Measurements from ENCODE around the gene CENPP. TPM values are rescaled to one million over a fixed set of nuclear protein-coding genes. Genes with fewer than 3 reads are reported as not detected.
A peak's percentile ranks its signal among the peaks of the same experiment; 100 is the strongest.

Gene CENPP
- polyA plus RNA-seq (2011; rRNA removed), result 13.4 and 15.5 TPM in 2 replicates
- 2.8 and 3.4 TPM in 2 replicates for polyA plus RNA-seq (2012; cell fraction: cytosol; rRNA removed)
- polyA plus RNA-seq (2012; cell fraction: nucleus; rRNA removed), result 3.5 and 3.9 TPM in 2 replicates
- 5.5 to 7.2 TPM (median 7.2 TPM) in 3 replicates for polyA plus RNA-seq (2017; fragmentation: RNase III; extraction: RNeasy Plus Mini Kit Qiagen cat#74134 plus additional on column Dnase treatment)
- 2.9 and 3.8 TPM in 2 replicates for polyA minus RNA-seq (2011; rRNA and poly(A)+ RNA removed)

DNA sequence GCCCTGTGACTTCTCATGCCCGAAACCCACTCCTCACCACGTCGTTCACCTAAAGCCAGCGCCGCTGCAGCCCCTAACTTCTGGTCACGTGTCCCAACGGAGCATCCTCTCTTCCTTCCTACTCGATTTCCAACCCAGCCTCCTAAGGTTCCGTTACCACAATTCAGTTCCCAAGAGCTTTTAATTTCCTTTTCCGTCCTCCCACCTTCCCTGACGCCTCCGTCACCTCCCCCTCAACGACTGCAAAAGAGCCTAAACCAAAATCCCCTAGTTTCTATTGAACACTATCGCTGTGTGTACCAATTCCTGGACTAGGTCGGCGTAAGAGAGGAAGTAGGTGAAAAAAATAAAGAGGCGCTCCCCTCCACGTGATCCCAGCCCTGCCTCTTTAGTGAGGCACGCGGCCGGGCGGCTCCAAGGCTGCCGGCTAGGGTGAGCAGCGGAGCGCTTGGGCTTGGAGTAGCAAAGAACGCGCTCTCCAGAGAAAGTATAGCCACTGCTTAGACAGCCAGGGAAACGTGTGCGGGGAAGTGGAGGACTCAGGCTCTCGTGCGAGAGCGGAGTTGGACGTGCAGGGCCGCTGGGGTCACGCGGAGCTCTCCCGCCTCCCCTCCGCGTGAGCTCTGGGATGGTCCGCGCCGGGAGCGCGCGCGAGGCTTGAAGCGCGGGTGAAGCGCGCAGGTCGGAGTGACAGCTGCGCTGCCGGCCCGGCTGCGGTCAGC lies at the start of gene CENPP, which contains the start of gene NOL8:
TSS of gene CENPP (plus strand) at position 685 of the 722 bp plus-strand sequence.
TSS of gene NOL8 (minus strand) at position 82 of the 722 bp plus-strand sequence. CDS start 1,189 bp downstream, outside the sequence.
- FAIRE-seq (no peak), ATAC-seq (peak; percentile 96), DNase-seq (ENCODE audit: low read depth in 1 of 2, low spot score in 1 of 2) (peak; percentile 89 to 91)
- Histone ChIP-seq H3K4me1 (peaks cover 17% of the 10 kb centered on the region), H3K27ac (peak within 1 kb of the TSS; percentile 98 to 99), H3K4me3 (peak within 1 kb of the TSS; percentile 60), H3K4me2 (peak within 1 kb of the TSS; percentile 92), H3K9me3 (no peaks in the 10 kb centered on the region)
- TF ChIP-seq RFX5 (IDR thresholded peaks at IDR 0.05), result no peak
- TF ChIP-seq TFCP2L1 (CRISPR knock-in tag; IDR thresholded peaks at IDR 0.05), result peak; percentile 43; the same call in 1 of the 2 replicates
- TF ChIP-seq ZSCAN20 (CRISPR knock-in tag; IDR thresholded peaks at IDR 0.05), result no peak
- no peak for TF ChIP-seq FOSL2 (IDR thresholded peaks at IDR 0.05)
- no peak for TF ChIP-seq FOSL2 (CRISPR knock-in tag; IDR thresholded peaks at IDR 0.05)
- peak; percentile 97 for TF ChIP-seq NPAS2 (CRISPR knock-in tag; IDR thresholded peaks at IDR 0.05; ENCODE audit: borderline replicate concordance)
- TF ChIP-seq, protein P1, sequence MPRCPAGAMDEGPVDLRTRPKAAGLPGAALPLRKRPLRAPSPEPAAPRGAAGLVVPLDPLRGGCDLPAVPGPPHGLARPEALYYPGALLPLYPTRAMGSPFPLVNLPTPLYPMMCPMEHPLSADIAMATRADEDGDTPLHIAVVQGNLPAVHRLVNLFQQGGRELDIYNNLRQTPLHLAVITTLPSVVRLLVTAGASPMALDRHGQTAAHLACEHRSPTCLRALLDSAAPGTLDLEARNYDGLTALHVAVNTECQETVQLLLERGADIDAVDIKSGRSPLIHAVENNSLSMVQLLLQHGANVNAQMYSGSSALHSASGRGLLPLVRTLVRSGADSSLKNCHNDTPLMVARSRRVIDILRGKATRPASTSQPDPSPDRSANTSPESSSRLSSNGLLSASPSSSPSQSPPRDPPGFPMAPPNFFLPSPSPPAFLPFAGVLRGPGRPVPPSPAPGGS (IDR thresholded peaks at IDR 0.05), result peak; percentile 84; the same call in 2 of the 3 replicates
- TF ChIP-seq JUN (IDR thresholded peaks at IDR 0.05), result peak; percentile 88 to 90
- TF ChIP-seq HDAC2 (IDR thresholded peaks at IDR 0.05), result peak; percentile 59
- TF ChIP-seq CHD2 (IDR thresholded peaks at IDR 0.05; ENCODE audit: low read length, partially characterized antibody), result peak; percentile 17
- TF ChIP-seq, protein P2, sequence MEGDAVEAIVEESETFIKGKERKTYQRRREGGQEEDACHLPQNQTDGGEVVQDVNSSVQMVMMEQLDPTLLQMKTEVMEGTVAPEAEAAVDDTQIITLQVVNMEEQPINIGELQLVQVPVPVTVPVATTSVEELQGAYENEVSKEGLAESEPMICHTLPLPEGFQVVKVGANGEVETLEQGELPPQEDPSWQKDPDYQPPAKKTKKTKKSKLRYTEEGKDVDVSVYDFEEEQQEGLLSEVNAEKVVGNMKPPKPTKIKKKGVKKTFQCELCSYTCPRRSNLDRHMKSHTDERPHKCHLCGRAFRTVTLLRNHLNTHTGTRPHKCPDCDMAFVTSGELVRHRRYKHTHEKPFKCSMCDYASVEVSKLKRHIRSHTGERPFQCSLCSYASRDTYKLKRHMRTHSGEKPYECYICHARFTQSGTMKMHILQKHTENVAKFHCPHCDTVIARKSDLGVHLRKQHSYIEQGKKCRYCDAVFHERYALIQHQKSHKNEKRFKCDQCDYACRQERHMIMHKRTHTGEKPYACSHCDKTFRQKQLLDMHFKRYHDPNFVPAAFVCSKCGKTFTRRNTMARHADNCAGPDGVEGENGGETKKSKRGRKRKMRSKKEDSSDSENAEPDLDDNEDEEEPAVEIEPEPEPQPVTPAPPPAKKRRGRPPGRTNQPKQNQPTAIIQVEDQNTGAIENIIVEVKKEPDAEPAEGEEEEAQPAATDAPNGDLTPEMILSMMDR (IDR thresholded peaks at IDR 0.05), result no peak
- no peak for TF ChIP-seq RCOR1 (IDR thresholded peaks at IDR 0.05; ENCODE audit: low read depth, low read length)
- TF ChIP-seq, protein P3, sequence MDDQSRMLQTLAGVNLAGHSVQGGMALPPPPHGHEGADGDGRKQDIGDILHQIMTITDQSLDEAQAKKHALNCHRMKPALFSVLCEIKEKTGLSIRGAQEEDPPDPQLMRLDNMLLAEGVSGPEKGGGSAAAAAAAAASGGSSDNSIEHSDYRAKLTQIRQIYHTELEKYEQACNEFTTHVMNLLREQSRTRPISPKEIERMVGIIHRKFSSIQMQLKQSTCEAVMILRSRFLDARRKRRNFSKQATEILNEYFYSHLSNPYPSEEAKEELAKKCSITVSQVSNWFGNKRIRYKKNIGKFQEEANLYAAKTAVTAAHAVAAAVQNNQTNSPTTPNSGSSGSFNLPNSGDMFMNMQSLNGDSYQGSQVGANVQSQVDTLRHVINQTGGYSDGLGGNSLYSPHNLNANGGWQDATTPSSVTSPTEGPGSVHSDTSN (IDR thresholded peaks at IDR 0.05), result peak; percentile 26; the same call in 1 of the 2 replicates
- TF ChIP-seq, protein P4, sequence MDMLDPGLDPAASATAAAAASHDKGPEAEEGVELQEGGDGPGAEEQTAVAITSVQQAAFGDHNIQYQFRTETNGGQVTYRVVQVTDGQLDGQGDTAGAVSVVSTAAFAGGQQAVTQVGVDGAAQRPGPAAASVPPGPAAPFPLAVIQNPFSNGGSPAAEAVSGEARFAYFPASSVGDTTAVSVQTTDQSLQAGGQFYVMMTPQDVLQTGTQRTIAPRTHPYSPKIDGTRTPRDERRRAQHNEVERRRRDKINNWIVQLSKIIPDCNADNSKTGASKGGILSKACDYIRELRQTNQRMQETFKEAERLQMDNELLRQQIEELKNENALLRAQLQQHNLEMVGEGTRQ (IDR thresholded peaks at IDR 0.05), result peak; percentile 93
- peak; percentile 31; the same call in 1 of the 2 replicates for TF ChIP-seq MAZ (IDR thresholded peaks at IDR 0.05; ENCODE audit: borderline replicate concordance, low read depth, low read length)
- peak; percentile 54 for TF ChIP-seq BHLHE40 (IDR thresholded peaks at IDR 0.05; ENCODE audit: low read depth, low read length)
- TF ChIP-seq TP53 (CRISPR knock-in tag; IDR thresholded peaks at IDR 0.05), result 0 out of 2 replicates have a peak, but pooled peaks have one; percentile 63
- TF ChIP-seq, protein P5, sequence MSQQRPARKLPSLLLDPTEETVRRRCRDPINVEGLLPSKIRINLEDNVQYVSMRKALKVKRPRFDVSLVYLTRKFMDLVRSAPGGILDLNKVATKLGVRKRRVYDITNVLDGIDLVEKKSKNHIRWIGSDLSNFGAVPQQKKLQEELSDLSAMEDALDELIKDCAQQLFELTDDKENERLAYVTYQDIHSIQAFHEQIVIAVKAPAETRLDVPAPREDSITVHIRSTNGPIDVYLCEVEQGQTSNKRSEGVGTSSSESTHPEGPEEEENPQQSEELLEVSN (IDR thresholded peaks at IDR 0.05; ENCODE audit: borderline replicate concordance, low read depth), result peak; percentile 73
- TF ChIP-seq HOXB13 (CRISPR knock-in tag; IDR thresholded peaks at IDR 0.05; ENCODE audit: low read depth), result no peak
- TF ChIP-seq, protein P6, sequence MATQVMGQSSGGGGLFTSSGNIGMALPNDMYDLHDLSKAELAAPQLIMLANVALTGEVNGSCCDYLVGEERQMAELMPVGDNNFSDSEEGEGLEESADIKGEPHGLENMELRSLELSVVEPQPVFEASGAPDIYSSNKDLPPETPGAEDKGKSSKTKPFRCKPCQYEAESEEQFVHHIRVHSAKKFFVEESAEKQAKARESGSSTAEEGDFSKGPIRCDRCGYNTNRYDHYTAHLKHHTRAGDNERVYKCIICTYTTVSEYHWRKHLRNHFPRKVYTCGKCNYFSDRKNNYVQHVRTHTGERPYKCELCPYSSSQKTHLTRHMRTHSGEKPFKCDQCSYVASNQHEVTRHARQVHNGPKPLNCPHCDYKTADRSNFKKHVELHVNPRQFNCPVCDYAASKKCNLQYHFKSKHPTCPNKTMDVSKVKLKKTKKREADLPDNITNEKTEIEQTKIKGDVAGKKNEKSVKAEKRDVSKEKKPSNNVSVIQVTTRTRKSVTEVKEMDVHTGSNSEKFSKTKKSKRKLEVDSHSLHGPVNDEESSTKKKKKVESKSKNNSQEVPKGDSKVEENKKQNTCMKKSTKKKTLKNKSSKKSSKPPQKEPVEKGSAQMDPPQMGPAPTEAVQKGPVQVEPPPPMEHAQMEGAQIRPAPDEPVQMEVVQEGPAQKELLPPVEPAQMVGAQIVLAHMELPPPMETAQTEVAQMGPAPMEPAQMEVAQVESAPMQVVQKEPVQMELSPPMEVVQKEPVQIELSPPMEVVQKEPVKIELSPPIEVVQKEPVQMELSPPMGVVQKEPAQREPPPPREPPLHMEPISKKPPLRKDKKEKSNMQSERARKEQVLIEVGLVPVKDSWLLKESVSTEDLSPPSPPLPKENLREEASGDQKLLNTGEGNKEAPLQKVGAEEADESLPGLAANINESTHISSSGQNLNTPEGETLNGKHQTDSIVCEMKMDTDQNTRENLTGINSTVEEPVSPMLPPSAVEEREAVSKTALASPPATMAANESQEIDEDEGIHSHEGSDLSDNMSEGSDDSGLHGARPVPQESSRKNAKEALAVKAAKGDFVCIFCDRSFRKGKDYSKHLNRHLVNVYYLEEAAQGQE (IDR thresholded peaks at IDR 0.05), result 0 out of 2 replicates have a peak, but pooled peaks have one; percentile 13
- TF ChIP-seq, protein P7, sequence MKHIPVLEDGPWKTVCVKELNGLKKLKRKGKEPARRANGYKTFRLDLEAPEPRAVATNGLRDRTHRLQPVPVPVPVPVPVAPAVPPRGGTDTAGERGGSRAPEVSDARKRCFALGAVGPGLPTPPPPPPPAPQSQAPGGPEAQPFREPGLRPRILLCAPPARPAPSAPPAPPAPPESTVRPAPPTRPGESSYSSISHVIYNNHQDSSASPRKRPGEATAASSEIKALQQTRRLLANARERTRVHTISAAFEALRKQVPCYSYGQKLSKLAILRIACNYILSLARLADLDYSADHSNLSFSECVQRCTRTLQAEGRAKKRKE (CRISPR knock-in tag; IDR thresholded peaks at IDR 0.05; ENCODE audit: low read depth), result no peak
- TF ChIP-seq KDM5A (IDR thresholded peaks at IDR 0.05), result peak; percentile 91
- TF ChIP-seq, protein P8, sequence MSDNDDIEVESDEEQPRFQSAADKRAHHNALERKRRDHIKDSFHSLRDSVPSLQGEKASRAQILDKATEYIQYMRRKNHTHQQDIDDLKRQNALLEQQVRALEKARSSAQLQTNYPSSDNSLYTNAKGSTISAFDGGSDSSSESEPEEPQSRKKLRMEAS (IDR thresholded peaks at IDR 0.05), result peak; percentile 99
- peak; percentile 94 for TF ChIP-seq MYC (IDR thresholded peaks at IDR 0.05; ENCODE audit: borderline replicate concordance, low read length)
- TF ChIP-seq EP300 (IDR thresholded peaks at IDR 0.05), result no peak
- peak; percentile 87 for TF ChIP-seq GATA3 (IDR thresholded peaks at IDR 0.05; ENCODE audit: borderline replicate concordance)
- peak; percentile 81 for TF ChIP-seq POLR2A (IDR thresholded peaks at IDR 0.05; ENCODE audit: low read length)
- ChIA-PET POLR2A (interaction anchor here (1.1 to 2.2 kb wide), 4 partner anchors 33 to 440 kb away, joined by 3 to 10 read pairs (median 4); partner anchors contain the start of genes BICD2 and IPPK), CTCF (interaction anchor here (0.5 to 3.8 kb wide), 10 partner anchors 8 to 1341 kb away, joined by 3 to 21 read pairs (median 3); no protein-coding TSS in a partner anchor)
- 1% methylated on average over 44 of the region's 55 CpGs for WGBS (ENCODE audit: missing lambda C conversion rate)

Data from A549 (cell line).